Aorta (tissue), 5 donors: ENCODE measurements around the gene TMEM9B. TPM values are rescaled to one million over a fixed set of nuclear protein-coding genes. Genes with fewer than 3 reads are reported as not detected.

Experiments
- ATAC-seq: fragments of 200-7000 bp; cut with Tn5 transposase; one replicate; pipeline ENCODE4 v1.9.1; 2022; ENCODE audit warnings: moderate library complexity; ENCODE audit not compliant: low FRiP score
- DNase-seq, 2 donors: peaks; one replicate each; pipeline ENCODE4 v3.0.0-alpha.2; 2020
- H3K27ac ChIP-seq, 2 donors: one replicate each; pipeline ENCODE4 v1.5.1; 2013; ENCODE audit warnings: low read length in 2 of 2, mild to moderate bottlenecking in 2 of 2, moderate library complexity in 2 of 2, control low read depth in 1 of 2, inconsistent platforms in 1 of 2, low read depth in 1 of 2
- H3K27me3 ChIP-seq, 2 donors: one replicate each; pipeline ENCODE4 v1.6.1; 2013; ENCODE audit warnings: control low read depth in 1 of 2, low read length in 1 of 2, mild to moderate bottlenecking in 1 of 2, moderate library complexity in 1 of 2; ENCODE audit not compliant: insufficient read depth in 2 of 2, control insufficient read depth in 1 of 2
- H3K36me3 ChIP-seq, 2 donors: one replicate each; pipeline ENCODE4 v1.6.1; 2013; ENCODE audit warnings: control low read depth in 1 of 2, low read length in 1 of 2, mild to moderate bottlenecking in 1 of 2; ENCODE audit not compliant: insufficient read depth in 2 of 2, control insufficient read depth in 1 of 2
- H3K4me1 ChIP-seq, 2 donors: one replicate each; pipeline ENCODE4 v1.6.1; 2013; ENCODE audit warnings: low read length in 2 of 2, control low read depth in 1 of 2, mild to moderate bottlenecking in 1 of 2, moderate library complexity in 1 of 2; ENCODE audit not compliant: insufficient read depth in 2 of 2, control insufficient read depth in 1 of 2
- H3K4me3 ChIP-seq, 2 donors: one replicate each; pipeline ENCODE4 v1.5.1; 2013; ENCODE audit warnings: low read length in 2 of 2, control low read depth in 1 of 2, mild to moderate bottlenecking in 1 of 2
- H3K9me3 ChIP-seq: one replicate; pipeline ENCODE4 v1.6.1; 2013; ENCODE audit warnings: mild to moderate bottlenecking, low read length; ENCODE audit not compliant: control insufficient read depth
- WGBS, 2 donors: extraction: QIAGEN DNeasy Blood & Tissue Kit; methylation state at CpG; one replicate each; pipeline ENCODE4 v1.1.7; 2013; 5-methylcytosine and 5-hydroxymethylcytosine counted together
- intact Hi-C, 2 donors: fragments of 100-400 bp; cut with DNase I; formaldehyde crosslinking; loops; one replicate each; pipeline versions ENCODE4 v1.14.2 to v1.15.0; 2022
- polyA plus RNA-seq, 2 donors: library from polyadenylated mRNA; stranded (reverse); fragments of 200-250 nt; gene quantifications; one replicate each; pipeline ENCODE4 v1.2.3, GENCODE V29; 2013
- total RNA-seq, 2 donors: library from RNA; stranded (reverse); fragmentation: NEBNext Ultra II Directional; extraction: Animal tissue kit (Norgen Biotek cat#: 25700); gene quantifications; one replicate each; pipeline ENCODE4 v1.2.1, GENCODE V29; 2021
- donor health status: healthy with polysubstance abuse.
- donor health status: Bipolar disorder and iron deficiency.
- donor health status: DM: no; HTN: no; CAD: no.
- donor health status: DM: no; HTN: no; CAD: no.
- donor health status: DM: yes; HTN: yes; CAD: no.

Gene TMEM9B
- total and polyA plus RNA-seq, 4 donors, result 20.8 to 28.7 (median 24.8) TPM

DNA sequence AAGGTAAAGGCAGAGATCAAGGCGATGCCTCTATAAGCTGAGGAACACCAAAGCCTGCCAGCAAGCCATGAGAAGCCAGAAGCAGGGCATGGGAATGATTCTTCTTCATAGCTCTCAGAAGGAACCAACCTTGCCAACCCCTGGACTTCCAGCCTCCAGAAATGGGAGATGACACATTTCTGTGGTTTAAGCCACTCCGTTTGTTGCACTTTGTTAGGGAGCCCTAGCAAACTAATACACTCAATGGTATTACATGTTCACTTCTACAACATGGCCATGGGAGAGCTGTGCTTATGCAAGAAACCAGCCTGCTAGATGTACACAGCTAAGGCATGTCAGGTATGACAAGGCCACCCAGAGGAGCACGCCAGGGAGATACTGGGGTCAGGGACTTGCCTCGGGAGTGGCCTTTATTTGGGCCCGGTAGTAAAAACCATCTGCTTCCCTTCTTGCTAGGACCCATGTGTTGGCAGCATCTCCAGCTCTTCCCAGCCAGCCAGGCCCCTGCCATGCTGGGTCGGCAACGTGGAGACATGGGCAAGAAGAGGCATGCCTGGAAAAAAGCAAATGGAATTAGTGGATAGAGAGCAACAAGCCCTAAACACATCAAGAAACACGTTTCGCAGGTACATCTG is 35.1 kb downstream of the TMEM9B start:
- no peak overlapping the region for H3K4me3 ChIP-seq
- ATAC-seq (no peak), DNase-seq (peak in 1 of 2 donors; percentile 16)
- intact Hi-C loops, result no loop called here
- no peaks in the 10 kb centered on the region for H3K9me3 ChIP-seq
- no peaks in the 10 kb centered on the region for H3K36me3 ChIP-seq
- H3K27me3 ChIP-seq, result no peaks in the 10 kb centered on the region
- no peak overlapping the region for H3K27ac ChIP-seq
- 91 to 93% methylated on average over 9 of the region's 9 CpGs for WGBS, 2 donors
- no peaks in the 10 kb centered on the region for H3K4me1 ChIP-seq

DNA sequence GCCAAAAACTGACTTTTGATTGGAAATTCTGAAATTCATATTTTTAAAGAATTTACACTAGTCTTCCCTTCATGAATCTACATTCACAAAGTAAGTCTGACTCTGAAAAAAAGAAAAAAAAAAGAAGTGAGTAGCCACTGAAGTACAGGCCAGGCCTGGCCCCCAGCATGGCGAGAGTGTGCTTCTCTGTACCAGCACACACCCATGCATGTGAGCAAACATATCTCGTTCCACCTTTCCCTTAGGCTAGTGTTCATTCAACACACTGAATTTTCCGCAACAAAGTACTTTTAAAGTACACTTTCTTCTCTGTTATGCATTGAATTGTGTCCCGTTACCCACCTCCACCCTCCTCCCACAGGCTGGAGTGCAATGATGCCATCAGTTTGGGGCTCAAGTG is 36.0 kb downstream of the TMEM9B start:
- 94 to 96% methylated on average over 4 of the region's 4 CpGs for WGBS, 2 donors
- no peaks in the 10 kb centered on the region for H3K4me1 ChIP-seq
- H3K27ac ChIP-seq, result no peak overlapping the region
- intact Hi-C loops, result no loop called here
- H3K9me3 ChIP-seq, result no peaks in the 10 kb centered on the region
- no peaks in the 10 kb centered on the region for H3K27me3 ChIP-seq
- no peak overlapping the region for H3K4me3 ChIP-seq
- no peak for DNase-seq
- no peak for ATAC-seq
- no peaks in the 10 kb centered on the region for H3K36me3 ChIP-seq

DNA sequence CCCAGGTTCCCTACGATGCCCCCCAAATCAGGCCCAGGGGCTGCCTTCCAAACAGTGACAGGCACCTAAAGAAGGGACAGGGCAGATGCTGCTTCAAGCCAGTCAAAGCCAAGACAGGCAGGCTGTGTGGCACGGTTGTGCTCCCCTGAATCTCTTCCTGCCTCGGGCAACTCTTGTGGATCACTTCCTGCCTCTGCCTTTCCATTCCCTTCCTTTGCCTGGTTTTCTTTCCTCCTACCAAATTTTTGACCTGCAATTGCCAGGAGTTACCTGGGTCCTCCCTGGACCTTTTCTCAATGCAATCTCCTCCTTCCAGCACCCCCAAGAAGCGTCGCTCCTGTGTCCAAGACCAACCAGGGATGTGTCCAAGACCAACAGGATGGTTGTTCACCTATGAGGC is 37.0 kb downstream of the TMEM9B start:
- no peaks in the 10 kb centered on the region for H3K4me1 ChIP-seq
- H3K36me3 ChIP-seq, result peaks cover 0 to 2% of the 10 kb centered on the region in 2 donors
- intact Hi-C loops, result no loop called here
- ATAC-seq (no peak), DNase-seq (no peak)
- 82 to 87% methylated on average over 5 of the region's 5 CpGs for WGBS, 2 donors
- no peaks in the 10 kb centered on the region for H3K9me3 ChIP-seq
- no peak overlapping the region for H3K27ac ChIP-seq
- no peak overlapping the region for H3K4me3 ChIP-seq
- no peaks in the 10 kb centered on the region for H3K27me3 ChIP-seq

DNA sequence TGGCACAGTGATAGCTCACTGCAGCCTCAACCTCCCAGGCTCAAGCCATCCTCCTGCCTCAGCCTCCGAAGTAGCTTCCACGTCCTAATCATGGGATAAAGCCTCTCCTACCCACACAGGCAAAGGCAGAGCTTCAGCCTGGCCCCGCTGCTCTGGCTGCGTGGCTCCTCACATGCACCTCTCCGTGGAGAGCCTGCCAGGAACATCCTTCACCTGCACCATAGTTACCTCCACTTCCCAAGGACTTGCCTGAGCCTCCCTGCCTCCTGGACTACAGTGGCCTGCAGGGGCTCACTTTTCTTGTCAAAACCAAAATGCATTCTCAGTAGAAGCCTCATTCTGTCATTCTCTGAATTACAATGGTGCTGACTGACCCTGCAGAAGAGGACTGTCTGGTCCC is 38.0 kb downstream of the TMEM9B start:
- ATAC-seq (no peak), DNase-seq (no peak)
- WGBS, 2 donors, result 91 to 94% methylated on average over 5 of the region's 5 CpGs
- intact Hi-C loops, result no loop called here
- Histone ChIP-seq H3K9me3 (no peaks in the 10 kb centered on the region), H3K4me1 (no peaks in the 10 kb centered on the region), H3K4me3 (no peak overlapping the region), H3K27me3 (no peaks in the 10 kb centered on the region), H3K36me3 (peaks cover 0 to 5% of the 10 kb centered on the region in 2 donors), H3K27ac (no peak overlapping the region)

GRCh38 chr11:8925711-8926110 is 38.5 kb downstream of the TMEM9B start:
- Histone ChIP-seq H3K9me3 (no peaks in the 10 kb centered on the region), H3K36me3 (peaks cover 0 to 5% of the 10 kb centered on the region in 2 donors), H3K27ac (no peak overlapping the region), H3K27me3 (no peaks in the 10 kb centered on the region), H3K4me3 (no peak overlapping the region), H3K4me1 (no peaks in the 10 kb centered on the region)
- WGBS, 2 donors, result 87 to 88% methylated on average over 5 of the region's 5 CpGs
- ATAC-seq, result no peak
- DNase-seq, result no peak
- intact Hi-C loops, result no loop called here

GRCh38 chr11:8922691-8923090 is 41.6 kb downstream of the TMEM9B start:
- no peak overlapping the region for H3K27ac ChIP-seq
- H3K36me3 ChIP-seq, result peaks cover 0 to 7% of the 10 kb centered on the region in 2 donors
- no peaks in the 10 kb centered on the region for H3K27me3 ChIP-seq
- intact Hi-C loops, result no loop called here
- WGBS, 2 donors, result 78 to 85% methylated on average over 5 of the region's 5 CpGs
- H3K4me1 ChIP-seq, result peaks cover 0 to 2% of the 10 kb centered on the region in 2 donors
- ATAC-seq (no peak), DNase-seq (no peak)
- no peaks in the 10 kb centered on the region for H3K9me3 ChIP-seq
- H3K4me3 ChIP-seq, result no peak overlapping the region

DNA sequence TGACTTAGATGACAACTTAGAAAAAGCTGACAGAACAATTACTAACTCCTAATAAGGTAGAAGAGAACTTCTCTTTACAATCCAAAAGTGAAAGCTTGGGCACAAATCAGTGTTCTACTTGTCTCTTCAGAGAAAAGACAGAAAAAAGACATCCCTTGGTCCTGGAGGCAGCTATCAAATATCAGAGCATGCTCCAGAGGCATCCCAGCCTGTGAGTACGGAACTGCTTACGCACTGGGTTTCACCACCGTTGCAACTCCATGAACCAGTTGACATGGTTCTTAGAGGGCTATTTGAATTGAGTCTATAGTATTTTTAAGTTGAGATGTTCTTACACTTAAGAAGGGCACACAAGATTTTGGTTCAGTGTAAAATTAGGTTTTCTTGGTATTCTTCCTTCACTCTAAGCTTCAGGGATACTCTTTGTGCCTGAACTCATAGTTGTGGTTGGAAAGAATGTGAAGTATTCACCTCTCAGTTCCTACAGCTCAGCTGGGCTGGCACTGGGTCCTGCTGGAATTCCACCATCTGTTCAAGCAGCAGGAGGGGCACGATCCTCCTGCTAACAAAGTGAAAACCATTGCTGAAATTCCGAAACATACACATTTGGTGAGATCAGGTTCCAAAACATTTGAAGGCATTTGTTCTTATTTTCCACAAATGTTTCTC is 47.0 kb downstream of the TMEM9B start:
- intact Hi-C loops, result loop anchor here in 1 of 2 donors (5.0 kb wide), 1 partner anchor 45 kb away; the partner anchor contains the start of gene TMEM9B
- H3K27me3 ChIP-seq, result no peaks in the 10 kb centered on the region
- H3K36me3 ChIP-seq, result peaks cover 0 to 5% of the 10 kb centered on the region in 2 donors
- no peak overlapping the region for H3K4me3 ChIP-seq
- 3 to 10% methylated on average over 5 of the region's 5 CpGs for WGBS, 2 donors
- peak overlapping the region; percentile 5 to 91 for H3K27ac ChIP-seq
- peaks cover 0 to 11% of the 10 kb centered on the region in 2 donors for H3K4me1 ChIP-seq
- ATAC-seq, result no peak
- no peaks in the 10 kb centered on the region for H3K9me3 ChIP-seq
- peak; percentile 67 to 82 for DNase-seq

DNA sequence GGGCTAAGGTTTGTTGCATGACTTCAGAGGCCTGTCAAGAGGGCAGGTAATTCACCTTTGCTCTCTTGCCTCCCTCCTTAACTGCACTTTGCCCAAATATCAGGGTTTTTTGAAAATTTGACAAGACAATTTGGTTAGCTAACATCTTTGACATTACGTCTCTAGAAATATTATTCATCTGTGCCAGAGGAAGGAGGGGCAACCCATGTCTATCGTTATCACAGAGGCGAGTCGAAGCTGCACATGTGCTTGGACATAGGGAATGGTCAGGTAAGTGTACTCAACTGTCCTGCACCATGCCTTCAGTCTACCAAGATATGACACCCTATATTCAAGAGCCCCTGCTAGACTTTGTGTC is 49.6 kb downstream of the TMEM9B start:
- H3K9me3 ChIP-seq, result no peaks in the 10 kb centered on the region
- no peaks in the 10 kb centered on the region for H3K27me3 ChIP-seq
- H3K4me1 ChIP-seq, result peaks cover 0 to 11% of the 10 kb centered on the region in 2 donors
- 12 to 13% methylated on average over 4 of the region's 4 CpGs for WGBS, 2 donors
- H3K27ac ChIP-seq, result peak overlapping the region in 1 of 2 donors; percentile 80
- peaks cover 0 to 2% of the 10 kb centered on the region in 2 donors for H3K36me3 ChIP-seq
- H3K4me3 ChIP-seq, result peak overlapping the region in 1 of 2 donors; percentile 35
- ATAC-seq (no peak), DNase-seq (no peak)
- intact Hi-C loops, result loop anchor here (2.0 to 5.0 kb wide), 5 partner anchors 44 to 232 kb away; partner anchors contain the start of genes RPL27A (in 1 of the 2), TMEM9B (in 1 of the 2) and TRIM66 (in 1 of the 2)
